PC-9 (cell line): Measurements from ENCODE around the gene ABCA4.

Experiments
- EZH2 ChIP-seq: fragments of 200-600 bp; sonication (generic); IDR thresholded peaks from 2 replicates; pipeline ENCODE4 v1.8.0; 2017; ENCODE audit warnings: antibody characterized with exemption, low read depth
- TF ChIP-seq, protein P1 (sequence below): fragments of 200-600 bp; sonication (generic); conservative IDR thresholded peaks from 2 replicates; pipeline ENCODE4 v1.6.1; 2017; ENCODE audit warnings: mixed run types, antibody characterized with exemption, mild to moderate bottlenecking, moderate library complexity

DNA sequence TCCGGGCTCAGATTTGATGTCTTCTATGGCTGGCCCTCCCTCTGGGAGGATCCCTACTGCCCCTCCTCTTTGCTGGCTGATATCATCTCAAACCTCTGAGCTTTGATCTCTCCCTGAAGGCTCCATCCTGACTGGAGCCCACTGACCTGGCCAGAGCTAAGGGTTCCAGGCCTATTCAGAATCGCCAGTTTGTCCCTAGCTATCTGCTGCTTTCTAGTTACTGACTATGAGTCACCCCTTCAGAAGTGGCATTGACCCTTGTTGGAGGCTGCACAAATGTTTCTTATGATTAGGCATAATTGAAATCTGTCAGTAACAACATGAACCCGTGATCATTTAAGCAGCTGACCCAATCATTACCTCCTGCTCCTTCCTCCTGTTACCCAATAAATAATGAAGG lies 87.1 kb downstream of the ABCA4 start:
- TF ChIP-seq, protein P1, sequence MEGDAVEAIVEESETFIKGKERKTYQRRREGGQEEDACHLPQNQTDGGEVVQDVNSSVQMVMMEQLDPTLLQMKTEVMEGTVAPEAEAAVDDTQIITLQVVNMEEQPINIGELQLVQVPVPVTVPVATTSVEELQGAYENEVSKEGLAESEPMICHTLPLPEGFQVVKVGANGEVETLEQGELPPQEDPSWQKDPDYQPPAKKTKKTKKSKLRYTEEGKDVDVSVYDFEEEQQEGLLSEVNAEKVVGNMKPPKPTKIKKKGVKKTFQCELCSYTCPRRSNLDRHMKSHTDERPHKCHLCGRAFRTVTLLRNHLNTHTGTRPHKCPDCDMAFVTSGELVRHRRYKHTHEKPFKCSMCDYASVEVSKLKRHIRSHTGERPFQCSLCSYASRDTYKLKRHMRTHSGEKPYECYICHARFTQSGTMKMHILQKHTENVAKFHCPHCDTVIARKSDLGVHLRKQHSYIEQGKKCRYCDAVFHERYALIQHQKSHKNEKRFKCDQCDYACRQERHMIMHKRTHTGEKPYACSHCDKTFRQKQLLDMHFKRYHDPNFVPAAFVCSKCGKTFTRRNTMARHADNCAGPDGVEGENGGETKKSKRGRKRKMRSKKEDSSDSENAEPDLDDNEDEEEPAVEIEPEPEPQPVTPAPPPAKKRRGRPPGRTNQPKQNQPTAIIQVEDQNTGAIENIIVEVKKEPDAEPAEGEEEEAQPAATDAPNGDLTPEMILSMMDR, result no peak
- TF ChIP-seq EZH2, result no peak
